ENCODE results near the gene LRBA. TPM values are rescaled to one million over a fixed set of nuclear protein-coding genes. Genes with fewer than 3 reads are reported as not detected.

LRBA gene
- total and polyA plus RNA-seq, 2 donors (not counting 3 experiments of a cell fraction or from before 2014, with no cell fraction given): 18.0 to 35.1 TPM

- BruUV-seq (replicated peaks): no TSS peak
- Histone ChIP-seq H4K20me1 (replicated peaks; ENCODE audit: control insufficient read depth, extremely low read depth, insufficient read depth, low read length) (no peaks in the 10 kb centered on the region), H3K4me2 (ENCODE audit: insufficient read depth, low read length) (no peak overlapping the region), H3K79me2 (ENCODE audit: control insufficient read depth, insufficient read depth, low read length) (no peaks in the 10 kb centered on the region), H3K27ac (ENCODE audit: insufficient read depth, low read depth, low read length) (no peak overlapping the region), H3K9me1 (replicated peaks; ENCODE audit: control insufficient read depth, extremely low read depth, insufficient read depth, low read length) (peaks cover 2% of the 10 kb centered on the region), H3K27me3 (ENCODE audit: control insufficient read depth in 2 of 2, insufficient read depth in 2 of 2, low read length in 2 of 2) (no peaks in the 10 kb centered on the region), H3K4me1 (ENCODE audit: control insufficient read depth, extremely low read depth, insufficient read depth, low read length) (no peaks in the 10 kb centered on the region), H2AFZ (ENCODE audit: low read depth, low read length) (no peak overlapping the region), H3K36me3 (ENCODE audit: control insufficient read depth in 2 of 2, extremely low read depth in 1 of 2, insufficient read depth in 2 of 2, low read length in 2 of 2) (no peaks in the 10 kb centered on the region), H3K4me3 (replicated peaks in 1 of 3; ENCODE audit: insufficient read depth in 1 of 3, low read depth in 1 of 3, low read length in 3 of 3) (no peak overlapping the region), H3K9ac (replicated peaks; ENCODE audit: extremely low read depth, insufficient read depth, low read length) (no peak overlapping the region), H3K9me3 (replicated peaks; ENCODE audit: control insufficient read depth, insufficient read depth, low read length) (no peaks in the 10 kb centered on the region)
- dilution Hi-C loops (cut with MboI; ENCODE audit: extremely low pct_ligation_motif_present, low sequenced_read_pairs): no loop called here
- CTCF ChIA-PET: no interaction called here
- no peak for TF ChIP-seq JUN (IDR thresholded peaks at IDR 0.05; ENCODE audit: borderline replicate concordance, insufficient read depth, insufficient read length, low read depth)
- no peak for TF ChIP-seq POLR2AphosphoS5 (IDR thresholded peaks at IDR 0.05; ENCODE audit: insufficient read depth, low read depth, low read length)
- no peak for TF ChIP-seq CTCF (IDR thresholded peaks at IDR 0.05; ENCODE audit: extremely low read depth in 1 of 2, insufficient read depth in 1 of 2, low read depth in 1 of 2, low read length in 2 of 2)
- no peak for TF ChIP-seq GATA2 (IDR thresholded peaks at IDR 0.05; ENCODE audit: insufficient read depth, insufficient read length, low read depth, low read length)
- TF ChIP-seq MYC (IDR thresholded peaks at IDR 0.05; ENCODE audit: low read depth, low read length): no peak
- no peak for TF ChIP-seq MAX (IDR thresholded peaks at IDR 0.05; ENCODE audit: insufficient read depth, insufficient read length)
- intact Hi-C loops (cut with micrococcal nuclease): no loop called here
- POLR2A ChIA-PET: no interaction called here
- no peak for FAIRE-seq
- DNase-seq (ENCODE audit: low read depth, low spot score): no peak
Measured at GRCh38 chr4:150801833-150802232, 213.3 kb downstream of the LRBA start.
